ENCODE results near the gene ATP11A. TPM values are rescaled to one million over a fixed set of nuclear protein-coding genes. Genes with fewer than 3 reads are reported as not detected.

ATP11A gene
- total and polyA plus RNA-seq, 7 donors = 0.69 to 22.9 (median 9.6) TPM

DNA sequence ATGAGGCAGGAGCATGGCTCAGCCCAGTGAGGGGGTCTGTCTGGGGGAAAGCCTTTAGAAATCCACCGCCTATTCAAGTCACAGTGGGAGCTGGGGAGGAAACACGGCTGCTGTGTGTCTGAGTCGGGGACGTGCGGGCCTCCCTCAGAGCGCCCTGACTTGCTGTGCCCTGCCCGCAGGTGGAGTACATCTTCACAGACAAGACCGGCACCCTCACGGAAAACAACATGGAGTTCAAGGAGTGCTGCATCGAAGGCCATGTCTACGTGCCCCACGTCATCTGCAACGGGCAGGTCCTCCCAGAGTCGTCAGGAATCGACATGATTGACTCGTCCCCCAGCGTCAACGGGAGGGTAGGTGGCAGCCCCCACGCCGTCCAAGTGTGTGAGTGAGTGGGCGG, 141.4 kb downstream of the ATP11A start:
- Histone ChIP-seq H3K36me3 (peaks cover 4 to 83% (median 21%) of the 10 kb centered on the region in 4 donors), H3K27ac (no peak overlapping the region), H3K4me1 (no peaks in the 10 kb centered on the region), H3K4me3 (no peak overlapping the region), H3K27me3 (no peaks in the 10 kb centered on the region), H3K9me3 (no peaks in the 10 kb centered on the region)
- WGBS, 2 donors = 94 to 95% methylated on average over 21 of the region's 21 CpGs
- intact Hi-C loops (cut with DNase I) = no loop called here
- peak; percentile 45 for DNase-seq
- no peak for TF ChIP-seq POLR2AphosphoS5 (IDR thresholded peaks at IDR 0.05)
- TF ChIP-seq CTCF (IDR thresholded peaks at IDR 0.05) = no peak
- no peak for TF ChIP-seq EP300 (IDR thresholded peaks at IDR 0.05)
- no peak for TF ChIP-seq POLR2A (IDR thresholded peaks at IDR 0.05)

GRCh38 chr13:112831801-112832200, 142.0 kb downstream of the ATP11A start:
- Histone ChIP-seq H3K27me3 (no peaks in the 10 kb centered on the region), H3K27ac (no peak overlapping the region), H3K4me3 (no peak overlapping the region), H3K9me3 (no peaks in the 10 kb centered on the region), H3K36me3 (peaks cover 4 to 83% (median 20%) of the 10 kb centered on the region in 4 donors), H3K4me1 (no peaks in the 10 kb centered on the region)
- TF ChIP-seq POLR2AphosphoS5 (IDR thresholded peaks at IDR 0.05) (no peak), CTCF (IDR thresholded peaks at IDR 0.05) (no peak), POLR2A (IDR thresholded peaks at IDR 0.05) (no peak), EP300 (IDR thresholded peaks at IDR 0.05) (no peak)
- 92 to 96% methylated on average over 13 of the region's 13 CpGs for WGBS, 2 donors
- DNase-seq = peak; percentile 22
- intact Hi-C loops (cut with DNase I) = no loop called here

GRCh38 chr13:112832811-112833210, 143.0 kb downstream of the ATP11A start:
- intact Hi-C loops (cut with DNase I) = no loop called here
- DNase-seq = no peak
- Histone ChIP-seq H3K27ac (no peak overlapping the region), H3K4me1 (peaks cover 0 to 9% (median 0%) of the 10 kb centered on the region in 4 donors), H3K27me3 (no peaks in the 10 kb centered on the region), H3K9me3 (no peaks in the 10 kb centered on the region), H3K36me3 (peaks cover 4 to 76% (median 20%) of the 10 kb centered on the region in 4 donors), H3K4me3 (no peak overlapping the region)
- TF ChIP-seq POLR2AphosphoS5 (IDR thresholded peaks at IDR 0.05) (no peak), CTCF (IDR thresholded peaks at IDR 0.05) (no peak), EP300 (IDR thresholded peaks at IDR 0.05) (no peak), POLR2A (IDR thresholded peaks at IDR 0.05) (no peak)
- WGBS, 2 donors = 97% methylated on average over 23 of the region's 23 CpGs

DNA sequence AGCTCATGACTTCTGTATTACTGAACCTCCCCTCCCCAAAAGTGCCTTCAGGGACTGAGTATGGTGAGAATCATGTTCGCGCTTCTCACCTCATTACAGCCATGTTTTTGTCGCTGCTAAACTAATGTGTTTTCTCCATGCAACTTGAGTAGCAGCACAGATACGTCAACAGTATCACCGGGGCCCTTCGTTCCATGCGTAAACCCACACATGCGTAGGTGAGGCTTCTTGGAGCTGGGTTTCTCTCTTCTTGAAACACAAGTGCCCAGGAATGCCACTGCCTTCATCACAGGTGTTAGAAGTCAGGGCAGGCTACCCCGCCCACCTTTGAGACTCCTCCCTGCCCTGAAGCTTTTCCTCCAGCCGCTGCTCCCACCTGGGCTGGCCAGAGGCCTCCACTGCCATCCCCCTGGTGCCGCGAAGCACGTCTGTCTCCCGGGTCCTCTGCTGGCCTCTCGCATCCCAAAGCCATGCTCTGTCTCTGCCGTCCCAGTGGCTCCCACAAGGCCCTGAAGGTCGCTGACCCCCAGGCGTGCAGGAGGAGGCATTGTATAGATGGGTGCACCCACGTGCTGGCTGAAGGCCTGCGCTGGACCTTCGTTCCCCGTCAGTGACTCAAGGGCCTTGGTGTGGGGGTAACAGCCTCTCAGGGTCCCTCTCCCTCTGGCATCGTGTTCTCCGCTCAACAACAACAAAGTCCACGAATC, 143.9 kb downstream of the ATP11A start:
- no peak overlapping the region for H3K27ac ChIP-seq
- intact Hi-C loops (cut with DNase I) = no loop called here
- no peaks in the 10 kb centered on the region for H3K9me3 ChIP-seq
- H3K27me3 ChIP-seq = no peaks in the 10 kb centered on the region
- TF ChIP-seq POLR2A (IDR thresholded peaks at IDR 0.05) = no peak
- no peak for TF ChIP-seq EP300 (IDR thresholded peaks at IDR 0.05)
- TF ChIP-seq POLR2AphosphoS5 (IDR thresholded peaks at IDR 0.05) = no peak
- no peak for TF ChIP-seq CTCF (IDR thresholded peaks at IDR 0.05)
- H3K4me1 ChIP-seq = peaks cover 0 to 9% (median 0%) of the 10 kb centered on the region in 4 donors
- peaks cover 4 to 73% (median 22%) of the 10 kb centered on the region in 4 donors for H3K36me3 ChIP-seq
- H3K4me3 ChIP-seq = no peak overlapping the region
- 96% methylated on average over 25 of the region's 25 CpGs for WGBS, 2 donors
- DNase-seq = peak; percentile 43

All from sigmoid colon (tissue), 7 donors.